Mammary epithelial cell (primary cell): ENCODE data around the gene PHACTR3.

Experiments
- CTCF ChIP-seq, 2 donors: IDR thresholded peaks in 1 of 2; conservative IDR thresholded peaks in 1 of 2; 2 replicates each; pipeline ENCODE4 v1.5.1; 2011 to 2012; ENCODE audit warnings: inconsistent platforms in 2 of 2, low read length in 2 of 2, mild to moderate bottlenecking in 2 of 2, control low read depth in 1 of 2, low read depth in 1 of 2; ENCODE audit not compliant: insufficient read depth in 1 of 2; ENCODE audit errors: extremely low read depth in 1 of 2
- EZH2 ChIP-seq: IDR thresholded peaks from 2 replicates; pipeline ENCODE4 v1.6.1; 2012; ENCODE audit warnings: low read length, inconsistent platforms, borderline replicate concordance

- TF ChIP-seq CTCF (conservative IDR thresholded peaks at IDR 0.05 in 1 of 2, IDR thresholded peaks at IDR 0.05 in 1 of 2; ENCODE audit: extremely low read depth in 1 of 2, insufficient read depth in 1 of 2, low read depth in 1 of 2, low read length in 2 of 2): no peak
- no peak for TF ChIP-seq EZH2
Observed at GRCh38 chr20:59745716-59746115, 141.4 kb downstream of the PHACTR3 start.
